Activated naive CD8-positive, alpha-beta T cell (primary cell): ENCODE results near the gene SMTNL2.
A peak's percentile ranks its signal among the peaks of the same experiment; 100 is the strongest.

ENCODE experiments used
- H3K27ac Mint-ChIP-seq: one replicate; pipeline ENCODE4 v1.8.0; 2021; ENCODE audit warnings: mixed read lengths
- H3K27me3 Mint-ChIP-seq: one replicate; pipeline ENCODE4 v1.8.0; 2021; ENCODE audit warnings: mixed read lengths
- H3K36me3 Mint-ChIP-seq: one replicate; pipeline ENCODE4 v1.8.0; 2021; ENCODE audit warnings: mixed read lengths
- H3K4me1 Mint-ChIP-seq: one replicate; pipeline ENCODE4 v1.8.0; 2021; ENCODE audit warnings: low read depth, mixed read lengths
- H3K4me3 Mint-ChIP-seq: one replicate; pipeline ENCODE4 v1.8.0; 2021; ENCODE audit warnings: mild to moderate bottlenecking, mixed read lengths
- H3K9me3 Mint-ChIP-seq: one replicate; pipeline ENCODE4 v1.8.0; 2021; ENCODE audit warnings: low read depth, mixed read lengths

The SMTNL2 gene

DNA sequence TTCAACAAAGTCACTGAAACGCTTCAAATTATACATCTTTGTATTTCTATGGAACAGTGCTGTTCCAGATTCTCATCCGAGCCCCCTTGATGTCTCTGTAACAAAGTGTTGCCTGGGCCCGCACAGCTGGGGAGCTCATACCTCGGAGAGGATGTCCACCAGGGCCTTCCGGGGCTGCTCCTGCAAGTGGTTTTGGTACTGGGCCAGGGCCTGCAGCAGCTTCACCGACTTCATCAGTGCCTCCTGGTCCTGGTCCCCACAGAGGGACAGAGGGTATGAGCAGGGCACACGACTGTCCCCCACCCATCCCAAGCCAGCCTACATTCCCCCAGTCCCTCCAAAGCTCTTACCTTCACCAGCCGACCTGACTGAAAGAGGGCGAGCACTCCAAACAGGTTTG is 30.7 kb upstream of the SMTNL2 start:
- peaks cover 22% of the 10 kb centered on the region for H3K4me1 Mint-ChIP-seq
- H3K27me3 Mint-ChIP-seq: no peaks in the 10 kb centered on the region
- H3K27ac Mint-ChIP-seq: peak overlapping the region; percentile 28
- peak overlapping the region; percentile 95 for H3K4me3 Mint-ChIP-seq
- H3K9me3 Mint-ChIP-seq: no peaks in the 10 kb centered on the region
- H3K36me3 Mint-ChIP-seq: peaks cover 8% of the 10 kb centered on the region

GRCh38 chr17:4554441-4554996 is 29.8 kb upstream of the SMTNL2 start:
- Mint-ChIP-seq H3K4me3 (peak overlapping the region; percentile 95), H3K4me1 (peaks cover 22% of the 10 kb centered on the region), H3K27me3 (no peaks in the 10 kb centered on the region), H3K27ac (peak overlapping the region; percentile 92), H3K9me3 (no peaks in the 10 kb centered on the region), H3K36me3 (peaks cover 8% of the 10 kb centered on the region)

DNA sequence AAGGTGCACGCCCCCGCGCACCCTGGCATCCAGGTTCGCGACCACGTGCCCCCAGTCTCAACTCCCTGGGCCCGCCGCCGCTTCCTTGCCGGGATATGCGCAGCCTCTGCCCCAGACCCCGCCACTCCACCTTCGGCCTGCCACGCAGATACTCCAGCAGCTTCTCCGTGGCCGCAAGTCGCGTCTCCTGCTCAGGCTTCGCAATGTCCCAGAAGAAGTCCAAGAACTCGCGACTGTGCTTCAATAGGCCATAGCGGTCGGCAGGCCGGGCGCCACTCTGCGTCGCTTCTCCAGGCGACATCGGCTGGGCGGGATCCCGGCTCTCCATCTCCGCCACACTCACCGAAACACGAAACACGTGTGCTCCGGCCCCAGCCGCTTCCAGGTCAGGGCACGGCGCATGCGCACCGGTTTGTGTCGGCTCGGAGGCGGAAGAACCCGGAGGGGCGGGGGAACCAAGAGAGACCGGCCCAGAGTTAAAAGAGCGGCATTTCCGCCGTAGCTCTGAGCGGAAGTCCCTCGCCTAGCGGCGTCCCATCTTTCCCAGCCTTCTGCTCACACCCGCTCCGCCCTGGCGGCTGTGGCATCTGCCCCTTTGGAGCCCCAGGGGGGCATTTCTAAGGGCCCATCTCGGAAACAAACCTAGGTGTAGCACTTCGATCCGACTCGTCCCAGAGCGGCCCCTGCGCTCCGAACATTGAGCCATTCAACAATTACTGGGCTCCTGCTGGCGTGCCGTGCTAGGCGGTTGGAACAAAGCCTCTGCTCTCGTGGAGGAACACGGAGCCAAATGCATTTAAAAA is 29.1 kb upstream of the SMTNL2 start, which contains the start of gene MYBBP1A:
MYBBP1A (minus strand) TSS at position 388 of the 803 bp plus-strand sequence; CDS start at position 328, 60 bp downstream.
- Mint-ChIP-seq H3K27ac (peak within 1 kb of the TSS; percentile 92), H3K36me3 (peaks cover 8% of the 10 kb centered on the region), H3K4me1 (peaks cover 22% of the 10 kb centered on the region), H3K9me3 (no peaks in the 10 kb centered on the region), H3K27me3 (no peaks in the 10 kb centered on the region), H3K4me3 (peak within 1 kb of the TSS; percentile 95)

DNA sequence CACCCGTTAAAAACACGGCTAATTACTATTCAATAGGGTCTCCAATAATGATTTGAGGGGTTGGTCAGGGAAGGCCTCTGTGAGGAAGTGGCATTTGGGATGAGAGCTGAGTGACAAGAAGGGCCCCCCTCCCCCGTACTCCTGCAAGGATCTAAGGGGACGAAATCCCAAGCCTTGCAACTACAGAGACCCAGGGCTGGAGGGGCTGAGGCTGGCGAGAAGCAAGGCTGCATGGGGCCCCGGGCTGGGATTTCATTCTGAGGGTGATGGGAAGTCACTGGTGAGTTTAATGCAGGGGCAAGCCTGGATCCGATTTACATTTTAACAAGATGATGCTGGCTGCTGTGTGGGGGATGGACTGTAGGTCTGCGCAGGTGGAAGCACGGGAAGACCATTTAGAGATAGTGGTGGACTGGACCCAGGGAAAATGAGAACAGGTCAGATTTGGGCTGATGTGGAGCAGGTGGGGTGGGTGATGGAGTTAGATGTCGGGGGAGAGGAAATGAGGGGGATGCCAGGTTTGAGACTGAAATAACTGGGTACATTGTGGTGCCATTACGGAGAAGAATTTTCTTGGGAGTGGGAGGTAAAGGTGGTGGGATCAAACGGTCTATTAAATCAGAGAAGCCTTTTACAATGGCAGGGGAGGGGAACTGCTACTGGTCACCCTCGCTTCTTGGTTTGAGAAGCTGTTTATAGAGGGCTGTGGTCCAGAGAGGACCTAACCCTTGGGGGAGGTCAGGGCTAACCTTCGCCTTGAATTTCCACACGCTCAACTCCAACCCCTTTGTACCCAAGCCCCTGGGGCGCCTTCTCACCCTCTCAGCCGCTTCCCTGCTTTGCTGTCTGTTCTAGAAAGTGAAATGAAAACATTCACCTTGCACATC is 28.2 kb upstream of the SMTNL2 start:
- Mint-ChIP-seq H3K36me3 (peaks cover 5% of the 10 kb centered on the region), H3K4me1 (peaks cover 20% of the 10 kb centered on the region), H3K27ac (peak overlapping the region; percentile 92), H3K9me3 (no peaks in the 10 kb centered on the region), H3K4me3 (peak overlapping the region; percentile 95), H3K27me3 (no peaks in the 10 kb centered on the region)

DNA sequence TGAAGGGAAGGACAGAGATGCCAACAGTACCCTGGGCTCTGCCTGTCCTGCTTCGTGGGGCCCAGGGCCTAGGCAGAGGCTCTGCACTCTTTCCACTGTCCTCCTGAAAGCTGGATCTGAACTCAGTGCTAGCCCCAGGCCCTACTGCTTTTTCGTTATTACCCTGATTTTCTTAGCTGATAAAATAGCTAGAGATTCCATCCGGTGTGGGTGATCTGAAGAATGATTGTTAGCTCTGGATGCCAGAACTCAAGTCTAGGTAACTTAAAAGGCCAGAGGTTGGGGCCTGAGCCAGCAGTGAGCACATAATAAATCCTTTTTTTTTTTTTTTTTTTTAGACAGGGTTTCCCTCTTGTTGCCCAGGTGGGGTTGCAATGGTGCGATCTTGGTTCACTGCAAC is 27.3 kb upstream of the SMTNL2 start:
- peaks cover 5% of the 10 kb centered on the region for H3K36me3 Mint-ChIP-seq
- H3K4me3 Mint-ChIP-seq: peak overlapping the region; percentile 32
- no peaks in the 10 kb centered on the region for H3K9me3 Mint-ChIP-seq
- H3K4me1 Mint-ChIP-seq: peaks cover 24% of the 10 kb centered on the region
- no peaks in the 10 kb centered on the region for H3K27me3 Mint-ChIP-seq
- no peak overlapping the region for H3K27ac Mint-ChIP-seq

DNA sequence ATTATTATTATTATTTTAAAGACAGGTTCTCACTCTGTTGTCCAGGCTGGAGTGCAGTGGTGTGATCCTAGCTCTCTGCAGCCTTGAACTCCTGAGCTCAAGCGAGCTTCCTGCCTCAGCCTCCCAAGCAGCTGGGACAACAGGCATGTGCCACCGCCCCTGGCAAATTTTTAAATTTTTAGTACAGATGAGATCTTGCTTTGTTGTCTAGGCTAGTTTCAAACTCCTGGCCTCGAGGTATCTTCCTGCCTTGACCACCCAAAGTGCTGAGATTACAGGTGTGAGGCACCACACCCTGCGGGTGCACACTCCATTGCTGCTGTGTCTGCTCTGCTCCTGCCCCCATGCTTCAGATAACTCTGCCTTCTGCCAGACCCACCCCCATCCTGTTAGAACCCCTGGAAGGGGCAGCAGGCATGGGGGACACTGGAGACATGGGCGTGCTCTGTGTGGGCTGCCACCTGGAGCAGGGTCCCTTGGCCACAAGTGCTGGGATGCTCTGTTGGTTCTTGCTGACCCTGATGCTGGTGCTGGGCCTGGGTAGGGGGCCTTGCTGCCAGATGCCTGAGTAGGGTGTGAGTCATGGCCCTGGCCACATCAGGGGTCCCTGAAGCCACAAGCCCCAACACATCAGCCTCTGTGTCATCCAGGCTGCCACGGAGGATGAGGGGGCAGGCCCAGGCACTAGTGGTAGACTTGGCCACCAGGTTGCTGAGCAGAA is 26.5 kb upstream of the SMTNL2 start:
- Mint-ChIP-seq H3K27ac (no peak overlapping the region), H3K36me3 (peaks cover 5% of the 10 kb centered on the region), H3K4me3 (no peak overlapping the region), H3K9me3 (no peaks in the 10 kb centered on the region), H3K4me1 (peaks cover 32% of the 10 kb centered on the region), H3K27me3 (no peaks in the 10 kb centered on the region)

- Mint-ChIP-seq H3K27ac (no peak overlapping the region), H3K4me1 (peaks cover 38% of the 10 kb centered on the region), H3K9me3 (no peaks in the 10 kb centered on the region), H3K36me3 (peaks cover 5% of the 10 kb centered on the region), H3K27me3 (no peaks in the 10 kb centered on the region), H3K4me3 (no peak overlapping the region)
Measured at GRCh38 chr17:4558347-4558971, 25.9 kb upstream of the SMTNL2 start.

DNA sequence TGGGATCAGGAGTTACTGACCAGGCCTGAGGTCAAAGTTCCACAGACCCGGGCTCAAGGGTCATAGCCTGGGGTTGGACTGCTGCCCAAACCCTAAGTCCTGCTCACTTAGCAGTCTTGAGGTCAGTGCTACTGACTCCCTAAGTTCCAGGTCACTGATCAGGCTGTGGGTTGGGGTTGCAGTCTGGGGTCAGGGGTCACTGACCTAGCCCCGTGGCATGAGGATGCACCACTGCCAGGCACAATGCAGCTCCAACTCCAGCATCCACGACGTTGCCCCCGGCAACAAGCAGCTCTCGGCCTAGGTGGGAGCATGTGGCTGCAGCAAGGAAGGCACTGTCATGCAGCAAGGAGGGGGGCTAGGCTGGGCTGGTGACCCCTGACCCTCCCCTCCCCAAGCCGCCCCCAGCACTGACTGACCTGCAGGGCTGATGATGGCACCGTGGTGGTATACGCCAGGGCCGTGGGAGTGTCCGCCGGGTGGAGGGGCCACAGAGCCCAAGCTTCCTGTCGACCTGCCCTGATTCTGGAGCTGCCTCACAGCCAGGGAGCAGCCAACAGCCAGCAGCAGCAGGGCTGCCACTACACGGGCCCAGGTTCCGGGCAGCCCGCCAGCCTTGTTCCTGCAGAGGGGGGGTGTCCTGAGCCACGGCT is 25.1 kb upstream of the SMTNL2 start:
- peaks cover 34% of the 10 kb centered on the region for H3K4me1 Mint-ChIP-seq
- H3K27me3 Mint-ChIP-seq: no peaks in the 10 kb centered on the region
- no peak overlapping the region for H3K4me3 Mint-ChIP-seq
- no peak overlapping the region for H3K27ac Mint-ChIP-seq
- no peaks in the 10 kb centered on the region for H3K9me3 Mint-ChIP-seq
- peaks cover 3% of the 10 kb centered on the region for H3K36me3 Mint-ChIP-seq

- H3K9me3 Mint-ChIP-seq: no peaks in the 10 kb centered on the region
- H3K4me1 Mint-ChIP-seq: peaks cover 30% of the 10 kb centered on the region
- H3K27ac Mint-ChIP-seq: no peak overlapping the region
- H3K4me3 Mint-ChIP-seq: no peak overlapping the region
- no peaks in the 10 kb centered on the region for H3K27me3 Mint-ChIP-seq
- H3K36me3 Mint-ChIP-seq: no peaks in the 10 kb centered on the region
Measured at GRCh38 chr17:4559966-4560365, 24.4 kb upstream of the SMTNL2 start.

- Mint-ChIP-seq H3K27ac (no peak within 1 kb of the TSS), H3K4me1 (peaks cover 31% of the 10 kb centered on the region), H3K36me3 (no peaks in the 10 kb centered on the region), H3K9me3 (no peaks in the 10 kb centered on the region), H3K4me3 (no peak within 1 kb of the TSS), H3K27me3 (no peaks in the 10 kb centered on the region)
Measured at GRCh38 chr17:4560421-4560820, 23.9 kb upstream of the SMTNL2 start, which contains the start of gene GGT6. GGT6 (minus strand) TSS chr17:4560577; CDS start chr17:4560521, 56 bp downstream.

- H3K36me3 Mint-ChIP-seq: no peaks in the 10 kb centered on the region
- H3K9me3 Mint-ChIP-seq: no peaks in the 10 kb centered on the region
- no peak overlapping the region for H3K27ac Mint-ChIP-seq
- H3K4me1 Mint-ChIP-seq: peaks cover 31% of the 10 kb centered on the region
- H3K27me3 Mint-ChIP-seq: no peaks in the 10 kb centered on the region
- no peak overlapping the region for H3K4me3 Mint-ChIP-seq
Measured at GRCh38 chr17:4560837-4561256, 23.5 kb upstream of the SMTNL2 start.

DNA sequence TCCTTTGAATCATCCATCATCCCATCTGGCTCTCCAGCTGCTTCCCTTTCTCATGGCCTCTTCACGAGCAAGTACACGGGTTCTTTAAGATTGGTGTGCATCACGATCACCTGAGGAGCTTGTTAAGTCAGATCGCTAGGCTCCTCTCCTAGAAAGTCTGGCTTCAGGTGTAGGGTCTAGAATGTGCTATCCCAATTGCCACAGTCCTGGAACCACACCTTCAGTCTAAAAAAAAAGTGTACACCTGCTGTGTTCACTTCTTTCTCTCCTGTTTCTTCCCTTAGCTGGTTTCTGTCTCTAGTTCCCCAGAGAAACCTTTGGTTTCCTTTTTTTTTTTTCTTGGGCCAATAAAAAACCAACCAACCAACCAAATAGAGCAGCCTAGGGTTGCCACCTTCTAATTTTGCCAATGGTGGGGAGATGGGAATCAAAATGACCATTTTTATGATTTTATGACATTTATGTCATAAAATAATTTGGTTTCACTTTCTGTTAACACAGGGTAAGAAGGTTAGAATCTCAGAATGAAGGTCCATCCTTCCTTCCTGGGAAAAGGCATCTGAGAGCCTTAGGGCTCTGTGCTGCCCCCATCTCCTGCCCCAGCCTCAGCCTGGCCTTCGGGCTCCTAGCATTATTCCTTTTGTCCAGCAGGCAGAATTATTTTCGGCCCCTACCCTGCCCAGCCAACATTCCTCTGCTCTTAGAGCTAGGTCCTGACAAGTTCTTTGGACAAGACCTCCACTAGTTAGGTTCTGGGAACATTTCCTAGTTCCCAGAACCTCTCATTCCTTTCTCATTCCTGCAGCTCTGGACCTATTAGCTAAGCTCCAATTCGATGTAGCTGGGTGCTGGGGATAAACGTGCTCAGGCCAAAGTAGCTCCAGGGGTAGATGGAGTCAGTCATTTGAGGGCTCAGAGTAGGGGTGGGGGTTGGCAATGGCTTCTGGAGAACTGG is 22.0 kb upstream of the SMTNL2 start:
- Mint-ChIP-seq H3K27ac (peak overlapping the region; percentile 34), H3K4me1 (peaks cover 28% of the 10 kb centered on the region), H3K36me3 (no peaks in the 10 kb centered on the region), H3K4me3 (peak overlapping the region; percentile 35), H3K9me3 (no peaks in the 10 kb centered on the region), H3K27me3 (no peaks in the 10 kb centered on the region)
